HL-60 (cell line): Measurements from ENCODE around the gene YIF1B.

Source experiments
- CTCF ChIP-seq: IDR thresholded peaks from one replicate; pipeline ENCODE4 v1.5.1; 2011; ENCODE audit warnings: low read length, control low read depth, inconsistent platforms; ENCODE audit not compliant: insufficient read depth
- GABPA ChIP-seq: IDR thresholded peaks from 2 replicates; pipeline ENCODE4 v1.6.1; 2012; ENCODE audit warnings: low read depth
- POLR2AphosphoS5 ChIP-seq: IDR thresholded peaks from 2 replicates; pipeline ENCODE4 v1.6.1; 2012; ENCODE audit warnings: low read depth
- REST ChIP-seq: IDR thresholded peaks from 2 replicates; pipeline ENCODE4 v1.6.1; 2012; ENCODE audit warnings: low read depth; ENCODE audit not compliant: insufficient replicate concordance

DNA sequence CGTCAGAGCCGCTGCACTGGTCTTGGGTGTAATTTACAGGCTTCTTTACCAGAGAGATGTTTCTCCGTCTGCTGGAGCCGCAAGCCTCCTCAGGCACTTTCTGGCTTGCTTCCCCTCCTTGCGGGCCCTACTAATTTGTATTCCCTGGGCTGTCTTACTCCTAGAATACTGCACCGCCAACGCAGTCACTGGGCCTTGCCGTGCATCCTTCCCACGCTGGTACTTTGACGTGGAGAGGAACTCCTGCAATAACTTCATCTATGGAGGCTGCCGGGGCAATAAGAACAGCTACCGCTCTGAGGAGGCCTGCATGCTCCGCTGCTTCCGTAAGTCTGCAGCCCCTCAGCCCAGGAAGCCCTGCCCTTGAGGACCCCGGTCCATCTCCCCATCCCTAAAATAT is 25.8 kb downstream of the YIF1B start:
- TF ChIP-seq CTCF (no peak), POLR2AphosphoS5 (no peak), REST (no peak), GABPA (no peak)
